Measurements from ENCODE around the gene NADSYN1. TPM values are rescaled to one million over a fixed set of nuclear protein-coding genes. Genes with fewer than 3 reads are reported as not detected.

Gene NADSYN1
- polyA plus RNA-seq, 1 donor from 2014 or later: 66.9 TPM

DNA sequence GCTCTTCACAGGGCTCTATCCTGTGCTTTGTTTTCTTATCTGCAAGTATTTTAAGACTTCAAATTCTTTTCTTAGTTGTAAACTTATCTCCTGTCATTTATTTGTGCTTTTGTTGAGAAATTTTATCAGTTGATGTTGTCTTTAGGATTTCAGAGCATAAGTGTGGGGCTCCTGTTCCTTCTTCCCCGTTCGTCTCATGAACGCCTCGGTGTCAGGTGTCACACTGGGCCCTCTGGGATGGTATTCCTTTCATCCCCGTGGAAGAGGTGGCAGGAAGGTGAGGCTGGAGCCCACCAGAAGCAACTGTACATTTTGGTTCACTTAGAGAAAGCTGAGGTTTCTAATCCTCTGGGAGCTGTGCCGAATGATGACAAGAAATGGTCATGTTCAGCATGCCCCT lies 17.9 kb downstream of the NADSYN1 start:
- Histone ChIP-seq H3K9me3 (ENCODE audit: low read length) (no peaks in the 10 kb centered on the region), H3K4me3 (ENCODE audit: low read length) (no peak overlapping the region), H3F3A (ENCODE audit: insufficient read depth, low read length, poor library complexity, severe bottlenecking) (no peaks in the 10 kb centered on the region), H2AFZ (ENCODE audit: low read depth, low read length) (no peak overlapping the region), H4K20me1 (ENCODE audit: insufficient read depth) (no peaks in the 10 kb centered on the region), H3K27me3 (ENCODE audit: insufficient read depth, low read depth, low read length) (no peaks in the 10 kb centered on the region), H3K9me2 (ENCODE audit: insufficient read depth, low read length) (no peaks in the 10 kb centered on the region), H3K27ac (ENCODE audit: low read length) (no peak overlapping the region), H3K9ac (ENCODE audit: low read length) (no peak overlapping the region), H3K36me3 (ENCODE audit: insufficient read depth, low read length) (no peaks in the 10 kb centered on the region), H3K79me2 (replicated peaks; ENCODE audit: insufficient read depth, low read length) (no peaks in the 10 kb centered on the region), H3K4me2 (ENCODE audit: low read length) (no peak overlapping the region)
- no peak for TF ChIP-seq RAD21 (conservative IDR thresholded peaks at IDR 0.05)
- TF ChIP-seq TAF1 (IDR thresholded peaks at IDR 0.05; ENCODE audit: low read depth): no peak
- no peak for TF ChIP-seq EP300 (conservative IDR thresholded peaks at IDR 0.05; ENCODE audit: poor library complexity, severe bottlenecking)
- no peak for TF ChIP-seq EZH2 (IDR thresholded peaks at IDR 0.05; ENCODE audit: borderline replicate concordance, insufficient read depth, low read length, poor library complexity, severe bottlenecking)
- no peak for TF ChIP-seq MXI1 (conservative IDR thresholded peaks at IDR 0.05; ENCODE audit: poor library complexity, severe bottlenecking)
- TF ChIP-seq POLR2AphosphoS5 (IDR thresholded peaks at IDR 0.05): no peak
- no peak for TF ChIP-seq CTCF (IDR thresholded peaks at IDR 0.05; ENCODE audit: poor library complexity, severe bottlenecking)
- TF ChIP-seq REST (IDR thresholded peaks at IDR 0.05; ENCODE audit: borderline replicate concordance): no peak
- TF ChIP-seq SMC3 (conservative IDR thresholded peaks at IDR 0.05; ENCODE audit: poor library complexity): no peak

- H3K27ac ChIP-seq (ENCODE audit: low read length): no peak overlapping the region
- no peak overlapping the region for H3K9ac ChIP-seq (ENCODE audit: low read length)
- H3K4me3 ChIP-seq (ENCODE audit: low read length): no peak overlapping the region
- H3K9me2 ChIP-seq (ENCODE audit: insufficient read depth, low read length): no peaks in the 10 kb centered on the region
- H3K36me3 ChIP-seq (ENCODE audit: insufficient read depth, low read length): no peaks in the 10 kb centered on the region
- H3K27me3 ChIP-seq (ENCODE audit: insufficient read depth, low read depth, low read length): no peaks in the 10 kb centered on the region
- no peaks in the 10 kb centered on the region for H3K79me2 ChIP-seq (replicated peaks; ENCODE audit: insufficient read depth, low read length)
- H4K20me1 ChIP-seq (ENCODE audit: insufficient read depth): no peaks in the 10 kb centered on the region
- TF ChIP-seq EP300 (conservative IDR thresholded peaks at IDR 0.05; ENCODE audit: poor library complexity, severe bottlenecking): no peak
- TF ChIP-seq EZH2 (IDR thresholded peaks at IDR 0.05; ENCODE audit: borderline replicate concordance, insufficient read depth, low read length, poor library complexity, severe bottlenecking): no peak
- no peak for TF ChIP-seq RAD21 (conservative IDR thresholded peaks at IDR 0.05)
- no peak for TF ChIP-seq REST (IDR thresholded peaks at IDR 0.05; ENCODE audit: borderline replicate concordance)
- TF ChIP-seq MXI1 (conservative IDR thresholded peaks at IDR 0.05; ENCODE audit: poor library complexity, severe bottlenecking): no peak
- TF ChIP-seq TAF1 (IDR thresholded peaks at IDR 0.05; ENCODE audit: low read depth): no peak
- no peak for TF ChIP-seq SMC3 (conservative IDR thresholded peaks at IDR 0.05; ENCODE audit: poor library complexity)
- no peak for TF ChIP-seq CTCF (IDR thresholded peaks at IDR 0.05; ENCODE audit: poor library complexity, severe bottlenecking)
- TF ChIP-seq POLR2AphosphoS5 (IDR thresholded peaks at IDR 0.05): no peak
- H3K9me3 ChIP-seq (ENCODE audit: low read length): no peaks in the 10 kb centered on the region
- no peak overlapping the region for H3K4me2 ChIP-seq (ENCODE audit: low read length)
- no peak overlapping the region for H2AFZ ChIP-seq (ENCODE audit: low read depth, low read length)
- no peaks in the 10 kb centered on the region for H3F3A ChIP-seq (ENCODE audit: insufficient read depth, low read length, poor library complexity, severe bottlenecking)
These were observed 19.4 kb downstream of the NADSYN1 start for GRCh38 chr11:71472357-71472885.
